Spleen (tissue), 7 donors: ENCODE data around the gene ABCB1.

ENCODE experiments used
- CTCF ChIP-seq, 11 experiments: fragments of 200-600 bp in 7 of 11; fragments of 450-650 bp in 4 of 11; sonication (generic) in 4 of 11; IDR thresholded peaks in 8 of 11; conservative IDR thresholded peaks in 3 of 11; 1 replicate in 7 of 11; 2 replicates in 4 of 11; pipeline versions ENCODE4 v1.4.0 to v1.8.0; 2016 to 2021; ENCODE audit warnings: antibody characterized with exemption in 11 of 11, inconsistent platforms in 4 of 11, mild to moderate bottlenecking in 1 of 11
- POLR2A ChIP-seq, 3 donors: fragments of 450-650 bp; IDR thresholded peaks; one replicate each; pipeline ENCODE4 v1.5.1; 2017; ENCODE audit warnings: antibody characterized with exemption in 3 of 3, mild to moderate bottlenecking in 1 of 3
- donor health status: DM: no; HTN: no; CAD: no; lungs with moderate emphysema.
- donor health status: DM: no; HTN: no; CAD: no.
- donor health status: DM: no; HTN: no; CAD: no.

DNA sequence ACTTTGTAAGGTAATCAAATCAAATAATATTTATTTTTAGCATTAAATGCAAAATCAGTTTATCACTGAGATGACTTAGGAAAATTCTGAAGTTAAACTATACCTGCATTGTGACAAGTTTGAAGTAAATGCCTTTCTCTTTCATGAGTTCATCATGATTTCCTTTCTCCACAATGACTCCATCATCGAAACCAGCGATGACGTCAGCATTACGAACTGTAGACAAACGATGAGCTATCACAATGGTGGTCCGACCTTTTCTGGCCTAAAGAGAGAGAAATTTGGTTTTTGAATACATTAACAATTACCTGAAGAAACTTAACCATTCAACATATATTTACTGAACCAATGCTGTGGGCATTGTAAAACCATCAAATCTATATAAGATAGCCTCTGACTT lies 54.9 kb downstream of the ABCB1 start:
- no peak for TF ChIP-seq CTCF (IDR thresholded peaks at IDR 0.05 in 8 of 11, conservative IDR thresholded peaks at IDR 0.05 in 3 of 11)
- TF ChIP-seq POLR2A (IDR thresholded peaks at IDR 0.05), result no peak
